Measurements from ENCODE around the gene FOXA1.

- TF ChIP-seq CTCF (conservative IDR thresholded peaks at IDR 0.05 in 1 of 2, IDR thresholded peaks at IDR 0.05 in 1 of 2; ENCODE audit: low read depth in 1 of 2, low read length in 2 of 2): no peak
- no peak for TF ChIP-seq EZH2 (IDR thresholded peaks at IDR 0.05; ENCODE audit: low read length, missing control alignments)
Observed at GRCh38 chr14:37643701-37644100, 48.7 kb upstream of the FOXA1 start.
